RPMI7951 (cell line): ENCODE measurements around the gene TTC21A. TPM values are rescaled to one million over a fixed set of nuclear protein-coding genes. Genes with fewer than 3 reads are reported as not detected.

Experiments used
- DNase-seq: peaks from one replicate; pipeline ENCODE4 v3.0.0-alpha.2; 2012; ENCODE audit warnings: low read depth
- total RNA-seq: library from RNA; depleted of rRNA; stranded (reverse); fragments of >200 nt; shearing (Covaris generic); gene quantifications from 2 replicates; pipeline ENCODE4 v1.2.3, GENCODE V29; 2014; rRNA removed

TTC21A gene
- total RNA-seq, 1 experiment from 2014 or later, result 0.60 TPM

GRCh38 chr3:39177708-39178332 is 70.3 kb downstream of the TTC21A start:
- peak; percentile 93 for DNase-seq

GRCh38 chr3:39178553-39178952 is 71.1 kb downstream of the TTC21A start:
- no peak for DNase-seq

- DNase-seq, result no peak
These were observed 72.7 kb downstream of the TTC21A start for GRCh38 chr3:39180183-39180545.

GRCh38 chr3:39180546-39181346 is 73.3 kb downstream of the TTC21A start:
- DNase-seq, result peak; percentile 87

- no peak for DNase-seq
These were observed 74.2 kb downstream of the TTC21A start for GRCh38 chr3:39181408-39182335.

GRCh38 chr3:39183211-39184080 is 76.0 kb downstream of the TTC21A start:
- DNase-seq, result no peak

- DNase-seq, result no peak
These were observed 76.8 kb downstream of the TTC21A start for GRCh38 chr3:39184081-39184967.

GRCh38 chr3:39184968-39185285 is 77.4 kb downstream of the TTC21A start:
- DNase-seq, result no peak

- no peak for DNase-seq
These were observed 78.0 kb downstream of the TTC21A start for GRCh38 chr3:39185326-39185958.

- DNase-seq, result no peak
These were observed 78.6 kb downstream of the TTC21A start for GRCh38 chr3:39185959-39186691.

GRCh38 chr3:39186692-39187151 is 79.2 kb downstream of the TTC21A start:
- no peak for DNase-seq

GRCh38 chr3:39187372-39188155 is 80.1 kb downstream of the TTC21A start:
- DNase-seq, result no peak

Other genes with a start within 250 kb of the TTC21A start
- gene SCN11A, start 55.7 kb upstream of the TTC21A start, total RNA-seq, result not detected in 2 replicates
- 26.8 and 26.9 TPM in 2 replicates for gene WDR48, start 55.7 kb upstream of the TTC21A start, total RNA-seq
- gene GORASP1, start 53 bp upstream of the TTC21A start, total RNA-seq, result 27.9 and 29.2 TPM in 2 replicates
- gene CSRNP1, start 45.9 kb downstream of the TTC21A start, total RNA-seq, result 7.4 and 8.2 TPM in 2 replicates
- gene XIRP1, start 84.9 kb downstream of the TTC21A start, total RNA-seq, result 0.12 TPM in 1 of 2 replicates, not detected in the other
- under 0.01 TPM in 1 of 2 replicates, not detected in the other for gene CX3CR1, start 172.4 kb downstream of the TTC21A start, total RNA-seq
- not detected in 2 replicates for gene CCR8, start 222.0 kb downstream of the TTC21A start, total RNA-seq